Activated CD4-positive, alpha-beta T cell treated with anti-CD3 and anti-CD28 coated beads, Interleukin-2, amount 10 ng/mL, durations not matched to agents 7 days and 5 days (primary cell): ENCODE results near the gene TBL1XR1. TPM values are rescaled to one million over a fixed set of nuclear protein-coding genes. Genes with fewer than 3 reads are reported as not detected.
"Not testable (repeated sequence)": the region's sequence is repeated elsewhere in the genome, so short reads cannot be mapped to it uniquely, and the experiment has no call there.

Experiments used
- CTCF ChIA-PET: fragments of 350-600 bp; sonication (Branson Sonifier 250); formaldehyde crosslinking; loops from one replicate; lab custom pipeline; 2021; ENCODE audit warnings: antibody characterized with exemption; lab: Charles Lee
- POLR2A ChIA-PET: fragments of 350-600 bp; sonication (Branson Sonifier 250); formaldehyde crosslinking; loops from one replicate; lab custom pipeline; 2021; ENCODE audit warnings: antibody characterized with exemption; lab: Charles Lee
- DNase-seq: peaks from one replicate; pipeline ENCODE4 v3.0.0-alpha.2; 2020
- H3K27ac Mint-ChIP-seq: one replicate; pipeline ENCODE4 v1.8.0; 2021; ENCODE audit warnings: mild to moderate bottlenecking, moderate library complexity, mixed read lengths
- H3K27me3 Mint-ChIP-seq: one replicate; pipeline ENCODE4 v1.8.0; 2021; ENCODE audit warnings: mixed read lengths
- H3K36me3 Mint-ChIP-seq: one replicate; pipeline ENCODE4 v1.8.0; 2021; ENCODE audit warnings: low read depth, mixed read lengths
- H3K4me1 Mint-ChIP-seq: one replicate; pipeline ENCODE4 v1.8.0; 2021; ENCODE audit warnings: mixed read lengths
- H3K4me3 Mint-ChIP-seq: one replicate; pipeline ENCODE4 v1.8.0; 2021; ENCODE audit warnings: mild to moderate bottlenecking, moderate library complexity, mixed read lengths
- H3K9me3 Mint-ChIP-seq: one replicate; pipeline ENCODE4 v1.8.0; 2021; ENCODE audit warnings: mixed read lengths
- total RNA-seq, 2 experiments: library from RNA; stranded (reverse); gene quantifications; one replicate each; pipeline ENCODE4 v1.2.3, GENCODE V29; 2021

Gene TBL1XR1
- total RNA-seq, 2 experiments from 2014 or later, result 167 to 169 TPM

- no peak for DNase-seq
- no peak overlapping the region for H3K4me3 Mint-ChIP-seq
- H3K9me3 Mint-ChIP-seq, result no peaks in the 10 kb centered on the region
- ChIA-PET POLR2A (no interaction called here), CTCF (interaction anchor here (1.5 kb wide), 1 partner anchor 10 kb away, joined by 5 read pairs; no protein-coding TSS in a partner anchor)
- no peaks in the 10 kb centered on the region for H3K27me3 Mint-ChIP-seq
- H3K4me1 Mint-ChIP-seq, result peaks cover 51% of the 10 kb centered on the region
- no peak overlapping the region for H3K27ac Mint-ChIP-seq
- H3K36me3 Mint-ChIP-seq, result peaks cover 9% of the 10 kb centered on the region
Measured at GRCh38 chr3:177203689-177204395, 6.6 kb upstream of the TBL1XR1 start.

GRCh38 chr3:177203016-177203415 lies 5.7 kb upstream of the TBL1XR1 start:
- Mint-ChIP-seq H3K4me1 (peaks cover 59% of the 10 kb centered on the region), H3K27ac (peak overlapping the region; percentile 96)
- H3K27me3 Mint-ChIP-seq, H3K4me3 Mint-ChIP-seq, H3K36me3 Mint-ChIP-seq, POLR2A ChIA-PET, H3K9me3 Mint-ChIP-seq, DNase-seq: not testable (repeated sequence)
- CTCF ChIA-PET, result interaction anchor here (1.5 kb wide), 1 partner anchor 11 kb away, joined by 5 read pairs; no protein-coding TSS in a partner anchor

DNA sequence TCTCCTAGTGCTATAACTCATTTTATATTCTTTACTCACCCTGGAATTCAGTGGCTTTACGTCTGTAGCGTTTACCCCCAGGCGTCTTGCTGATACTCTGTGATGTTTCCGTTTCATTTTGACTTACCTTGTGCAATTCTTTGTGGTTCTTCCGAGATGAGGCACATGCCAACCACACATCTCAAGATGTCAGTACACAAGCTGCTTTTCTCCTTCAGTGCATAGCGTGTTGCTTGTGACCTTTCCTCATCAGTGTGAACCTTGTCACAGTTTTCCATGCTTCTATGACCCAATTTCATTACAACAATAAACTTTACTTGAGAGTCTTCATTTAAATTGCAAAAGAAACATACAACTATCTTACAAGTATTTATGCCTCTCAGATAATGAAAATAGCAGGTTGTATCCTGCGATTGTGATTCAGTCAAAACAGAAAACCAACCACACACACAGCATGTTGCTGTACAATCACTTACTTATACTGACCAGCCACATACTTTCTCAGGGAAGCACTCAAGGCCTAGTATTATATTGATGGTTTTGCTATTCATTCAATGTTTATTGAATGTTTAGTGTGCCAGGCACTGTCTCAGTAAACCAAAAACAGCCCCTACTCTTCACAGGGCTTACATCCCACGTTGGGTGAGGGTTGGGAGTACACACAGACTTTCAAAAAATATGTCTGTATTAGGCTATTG lies 4.6 kb upstream of the TBL1XR1 start:
- H3K27me3 Mint-ChIP-seq, result no peaks in the 10 kb centered on the region
- peak overlapping the region; percentile 96 for H3K27ac Mint-ChIP-seq
- no peaks in the 10 kb centered on the region for H3K9me3 Mint-ChIP-seq
- H3K36me3 Mint-ChIP-seq, result peaks cover 9% of the 10 kb centered on the region
- POLR2A ChIA-PET, result interaction anchor here (0.5 to 0.7 kb wide), 2 partner anchors 137 to 229 kb away, joined by 3 read pairs; no protein-coding TSS in a partner anchor
- peaks cover 60% of the 10 kb centered on the region for H3K4me1 Mint-ChIP-seq
- peak; percentile 76 for DNase-seq
- CTCF ChIA-PET, result interaction anchor here (0.6 to 1.6 kb wide), 2 partner anchors 19 to 281 kb away, joined by 4 read pairs; no protein-coding TSS in a partner anchor
- peak overlapping the region; percentile 72 for H3K4me3 Mint-ChIP-seq

GRCh38 chr3:177199206-177199760 lies 2.0 kb upstream of the TBL1XR1 start:
- ChIA-PET CTCF (interaction anchor here (0.6 to 2.8 kb wide), 9 partner anchors 31 to 163 kb away, joined by 3 to 9 read pairs (median 4); no protein-coding TSS in a partner anchor), POLR2A (no interaction called here)
- H3K4me1 Mint-ChIP-seq, result peaks cover 64% of the 10 kb centered on the region
- peaks cover 20% of the 10 kb centered on the region for H3K36me3 Mint-ChIP-seq
- peak overlapping the region; percentile 94 for H3K27ac Mint-ChIP-seq
- H3K4me3 Mint-ChIP-seq, result peak overlapping the region; percentile 70
- H3K9me3 Mint-ChIP-seq, result no peaks in the 10 kb centered on the region
- peak; percentile 12 for DNase-seq
- no peaks in the 10 kb centered on the region for H3K27me3 Mint-ChIP-seq

GRCh38 chr3:177197727-177198460 lies 612 bp upstream of the TBL1XR1 start:
- H3K27ac Mint-ChIP-seq, result peak overlapping the region; percentile 94
- H3K4me1 Mint-ChIP-seq, result peaks cover 69% of the 10 kb centered on the region
- POLR2A ChIA-PET, result interaction anchor here (0.6 to 1.1 kb wide), 4 partner anchors 160 to 244 kb away, joined by 3 to 13 read pairs (median 3); no protein-coding TSS in a partner anchor
- peak overlapping the region; percentile 70 for H3K4me3 Mint-ChIP-seq
- H3K36me3 Mint-ChIP-seq, result peaks cover 26% of the 10 kb centered on the region
- CTCF ChIA-PET, result interaction anchor here (0.7 to 2.8 kb wide), 6 partner anchors 13 to 392 kb away, joined by 3 to 9 read pairs (median 3); no protein-coding TSS in a partner anchor
- DNase-seq, result no peak
- H3K27me3 Mint-ChIP-seq, result no peaks in the 10 kb centered on the region
- H3K9me3 Mint-ChIP-seq, result peaks cover 2% of the 10 kb centered on the region

- H3K36me3 Mint-ChIP-seq, result peaks cover 32% of the 10 kb centered on the region
- peak; percentile 60 for DNase-seq
- ChIA-PET POLR2A (interaction anchor here (0.5 to 1.1 kb wide), 2 partner anchors 52 to 163 kb away, joined by 5 to 13 read pairs; no protein-coding TSS in a partner anchor), CTCF (interaction anchor here (0.6 to 1.1 kb wide), 5 partner anchors 22 to 208 kb away, joined by 3 read pairs; no protein-coding TSS in a partner anchor)
- peaks cover 6% of the 10 kb centered on the region for H3K9me3 Mint-ChIP-seq
- H3K4me1 Mint-ChIP-seq, result peaks cover 64% of the 10 kb centered on the region
- no peaks in the 10 kb centered on the region for H3K27me3 Mint-ChIP-seq
- H3K4me3 Mint-ChIP-seq, result peak overlapping the region; percentile 99
- H3K27ac Mint-ChIP-seq, result peak overlapping the region; percentile 100
Measured at GRCh38 chr3:177196456-177197040, 734 bp downstream of the TBL1XR1 start.

GRCh38 chr3:177196008-177196455 lies 1.2 kb downstream of the TBL1XR1 start:
- peaks cover 6% of the 10 kb centered on the region for H3K9me3 Mint-ChIP-seq
- peak overlapping the region; percentile 99 for H3K4me3 Mint-ChIP-seq
- peaks cover 35% of the 10 kb centered on the region for H3K36me3 Mint-ChIP-seq
- ChIA-PET POLR2A (interaction anchor here (0.5 kb wide), 1 partner anchor 51 kb away, joined by 5 read pairs; no protein-coding TSS in a partner anchor), CTCF (interaction anchor here (0.6 to 1.1 kb wide), 5 partner anchors 22 to 209 kb away, joined by 3 read pairs; no protein-coding TSS in a partner anchor)
- DNase-seq, result peak; percentile 46
- H3K4me1 Mint-ChIP-seq, result peaks cover 65% of the 10 kb centered on the region
- H3K27ac Mint-ChIP-seq, result peak overlapping the region; percentile 100
- H3K27me3 Mint-ChIP-seq, result no peaks in the 10 kb centered on the region

DNA sequence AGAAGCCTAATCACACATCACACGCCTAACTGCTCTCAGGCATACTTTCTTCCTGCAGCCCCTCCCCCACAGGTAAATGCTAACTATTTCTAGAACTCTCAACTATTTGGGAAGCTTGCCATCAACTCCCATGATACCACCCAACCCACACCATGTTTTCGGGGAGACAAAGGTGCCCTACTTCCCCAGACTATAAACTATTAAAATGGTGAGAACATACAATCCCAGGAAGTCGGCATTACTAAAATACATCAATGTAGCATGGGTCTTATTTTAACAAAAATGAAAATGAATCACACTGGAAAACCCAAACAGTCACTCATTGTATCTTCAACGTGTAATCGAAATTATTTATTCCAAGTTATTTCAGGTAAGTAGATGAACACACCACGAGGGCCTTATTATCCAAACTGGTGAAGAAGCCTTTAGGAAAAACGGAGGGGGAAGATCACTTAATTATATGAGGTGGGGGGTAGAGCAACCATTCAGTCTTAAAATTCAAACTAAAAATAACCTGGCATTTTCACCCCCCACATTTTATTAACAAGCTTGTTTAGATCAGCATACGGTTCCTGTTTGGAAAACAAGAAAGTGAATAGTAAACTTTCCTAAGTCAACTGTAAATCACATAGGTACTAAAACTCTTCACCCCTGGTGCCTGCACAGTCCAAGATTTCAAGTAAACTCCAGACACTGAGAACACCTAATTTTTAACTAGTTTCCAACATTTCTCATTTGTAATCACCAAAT lies 1.9 kb downstream of the TBL1XR1 start:
- Mint-ChIP-seq H3K9me3 (peaks cover 6% of the 10 kb centered on the region), H3K27me3 (no peaks in the 10 kb centered on the region), H3K4me1 (peaks cover 65% of the 10 kb centered on the region), H3K27ac (peak overlapping the region; percentile 100), H3K4me3 (peak overlapping the region; percentile 99), H3K36me3 (peaks cover 39% of the 10 kb centered on the region)
- ChIA-PET CTCF (interaction anchor here (0.9 to 1.1 kb wide), 3 partner anchors 21 to 210 kb away, joined by 3 read pairs; no protein-coding TSS in a partner anchor), POLR2A (no interaction called here)
- DNase-seq, result peak; percentile 23

DNA sequence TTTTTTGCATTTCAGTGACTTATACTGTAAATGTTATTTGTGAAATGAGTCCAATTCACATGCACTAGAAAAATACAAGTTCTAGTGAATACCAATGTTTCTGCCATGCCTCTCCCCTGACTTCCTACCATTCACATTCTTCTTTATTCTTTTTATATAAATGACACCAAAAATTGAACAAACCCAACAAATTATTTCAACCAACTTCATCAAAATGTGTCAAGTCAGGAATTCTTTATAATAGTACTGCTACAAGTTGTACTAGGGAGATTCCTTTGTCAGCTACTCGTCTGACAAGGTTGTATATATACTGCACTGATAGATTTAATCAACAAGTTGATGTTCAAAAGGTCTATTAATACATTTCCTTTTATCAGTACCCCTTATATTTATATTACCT lies 3.0 kb downstream of the TBL1XR1 start:
- H3K4me3 Mint-ChIP-seq, result peak overlapping the region; percentile 99
- no peaks in the 10 kb centered on the region for H3K27me3 Mint-ChIP-seq
- POLR2A ChIA-PET, result no interaction called here
- H3K36me3 Mint-ChIP-seq, result peaks cover 39% of the 10 kb centered on the region
- H3K27ac Mint-ChIP-seq, result peak overlapping the region; percentile 100
- DNase-seq, result no peak
- peaks cover 58% of the 10 kb centered on the region for H3K4me1 Mint-ChIP-seq
- H3K9me3 Mint-ChIP-seq, result peaks cover 6% of the 10 kb centered on the region
- CTCF ChIA-PET, result no interaction called here

DNA sequence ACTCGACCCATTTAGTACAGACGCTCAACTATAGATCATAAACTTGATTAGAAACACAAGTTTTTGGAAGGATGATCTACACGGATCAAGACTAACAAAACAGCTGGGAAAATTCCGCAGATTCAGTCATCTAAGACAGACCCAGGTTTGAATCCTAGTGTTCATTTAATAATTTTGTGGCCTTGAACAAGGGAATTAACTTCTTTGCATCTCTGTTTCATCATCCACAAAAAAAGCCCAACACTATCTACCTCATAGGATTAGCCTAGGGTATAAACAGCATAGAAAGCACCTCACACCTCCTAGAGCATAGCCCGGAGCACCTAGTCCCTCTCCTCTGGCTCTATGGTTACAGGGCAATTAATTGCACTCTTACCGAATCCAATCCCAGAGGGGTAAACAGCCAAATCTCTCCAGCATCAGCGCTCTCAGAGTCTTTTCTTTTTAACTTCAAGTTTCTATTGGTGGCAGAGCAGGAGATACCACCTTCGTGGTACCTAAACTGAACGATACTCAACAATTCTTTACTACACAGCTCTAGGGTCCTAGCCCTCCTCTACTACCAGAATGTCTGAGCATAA lies 3.5 kb downstream of the TBL1XR1 start:
- ChIA-PET CTCF (interaction anchor here (1.3 to 1.7 kb wide), 3 partner anchors 125 to 167 kb away, joined by 3 to 4 read pairs (median 3); no protein-coding TSS in a partner anchor), POLR2A (no interaction called here)
- H3K27me3 Mint-ChIP-seq, result no peaks in the 10 kb centered on the region
- peak overlapping the region; percentile 100 for H3K27ac Mint-ChIP-seq
- H3K9me3 Mint-ChIP-seq, result peaks cover 6% of the 10 kb centered on the region
- no peak for DNase-seq
- peak overlapping the region; percentile 99 for H3K4me3 Mint-ChIP-seq
- peaks cover 39% of the 10 kb centered on the region for H3K36me3 Mint-ChIP-seq
- H3K4me1 Mint-ChIP-seq, result peaks cover 52% of the 10 kb centered on the region
